Calu3 (cell line): ENCODE measurements around the gene ABHD2. TPM values are rescaled to one million over a fixed set of nuclear protein-coding genes. Genes with fewer than 3 reads are reported as not detected.
"Not testable (repeated sequence)": the region's sequence is repeated elsewhere in the genome, so short reads cannot be mapped to it uniquely, and the experiment has no call there.

Source experiments
- BruUV-seq: library from RNA; stranded (reverse); fragments of 400-500 nt; replicated peaks from 2 replicates; lab custom pipeline; 2021; lab: Mats Ljungman, UMichigan
- CTCF ChIA-PET: fragments of 300-600 bp; sonication (Branson Sonifier 250); formaldehyde crosslinking; loops from one replicate; lab custom pipeline; 2022; ENCODE audit warnings: antibody characterized with exemption; lab: Charles Lee
- DNase-seq: peaks from one replicate; pipeline ENCODE4 v3.0.0; 2022
- H3K27ac Mint-ChIP-seq: one replicate; pipeline ENCODE4 v1.8.0; 2022; ENCODE audit warnings: mixed read lengths; ENCODE audit not compliant: unreplicated experiment
- H3K27me3 Mint-ChIP-seq: one replicate; pipeline ENCODE4 v1.8.0; 2022; ENCODE audit warnings: mixed read lengths; ENCODE audit not compliant: unreplicated experiment
- H3K36me3 Mint-ChIP-seq: one replicate; pipeline ENCODE4 v1.8.0; 2022; ENCODE audit warnings: mild to moderate bottlenecking, moderate library complexity, mixed read lengths; ENCODE audit not compliant: insufficient read depth, unreplicated experiment
- H3K4me1 Mint-ChIP-seq: one replicate; pipeline ENCODE4 v1.8.0; 2022; ENCODE audit warnings: mild to moderate bottlenecking, low read depth, mixed read lengths; ENCODE audit not compliant: unreplicated experiment
- H3K4me3 Mint-ChIP-seq: one replicate; pipeline ENCODE4 v1.8.0; 2022; ENCODE audit warnings: mild to moderate bottlenecking, low read depth, moderate library complexity, mixed read lengths; ENCODE audit not compliant: unreplicated experiment
- H3K9me3 Mint-ChIP-seq: one replicate; pipeline ENCODE4 v1.8.0; 2022; ENCODE audit warnings: low read depth, mixed read lengths; ENCODE audit not compliant: unreplicated experiment
- CTCF ChIP-seq: fragments of 200-600 bp; IDR thresholded peaks from one replicate; pipeline ENCODE4 v1.8.0; 2022; ENCODE audit warnings: antibody characterized with exemption; ENCODE audit not compliant: unreplicated experiment
- intact Hi-C: fragments of 100-400 bp; cut with micrococcal nuclease; formaldehyde crosslinking; loops from one replicate; pipeline ENCODE4 v1.10.0; 2022; ENCODE audit not compliant: unreplicated experiment
- total RNA-seq: library from RNA; stranded (reverse); gene quantifications from 2 replicates; pipeline ENCODE4 v1.2.3, GENCODE V29; 2022

ABHD2 gene
- total RNA-seq, 1 experiment from 2014 or later, result 353 TPM

DNA sequence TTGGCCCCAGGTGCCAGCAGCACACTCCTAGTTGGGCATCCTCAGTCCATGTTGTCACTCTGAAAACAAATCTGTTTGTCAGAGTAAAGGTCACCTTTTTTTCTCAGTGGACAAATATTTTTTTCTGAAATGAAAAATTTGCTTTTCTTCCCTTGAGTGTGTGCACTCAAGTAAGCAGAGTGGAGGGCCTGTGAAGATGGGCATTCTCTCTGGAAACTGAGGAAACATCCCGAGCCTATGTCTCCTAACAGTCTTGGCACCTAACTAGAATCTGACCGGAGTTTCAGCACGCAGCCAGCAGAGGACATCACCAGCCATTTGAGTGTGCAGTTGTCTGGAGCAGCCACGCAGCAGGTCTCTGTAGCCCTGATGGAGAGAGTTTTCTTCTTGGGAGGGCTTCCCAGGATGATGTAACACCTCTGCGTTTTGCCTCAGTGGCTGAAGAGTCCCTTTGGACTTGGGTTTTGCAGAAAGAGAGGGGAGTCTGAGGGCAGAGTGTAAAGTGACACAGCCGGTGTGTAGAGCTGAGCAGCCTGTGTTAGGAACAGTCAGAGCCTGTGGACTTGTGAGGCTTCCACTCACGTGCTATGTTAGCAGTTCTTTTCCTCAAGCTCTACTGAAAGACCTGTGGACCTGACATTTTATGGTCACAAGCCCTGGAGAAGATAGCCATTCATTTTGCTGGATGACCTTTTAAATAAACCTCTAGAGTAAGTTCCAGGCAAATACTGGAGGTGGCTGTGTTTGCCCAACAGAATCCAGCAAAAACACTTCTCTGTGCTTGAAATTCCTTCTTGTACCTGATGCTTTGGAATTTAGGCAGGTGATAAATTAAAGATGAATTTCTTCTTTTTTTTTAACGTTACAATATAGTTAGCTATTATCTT lies 51.6 kb downstream of the ABHD2 start:
- intact Hi-C loops, result no loop called here
- H3K36me3 Mint-ChIP-seq, result peaks cover 42% of the 10 kb centered on the region
- CTCF ChIA-PET, result interaction anchor here (0.6 kb wide), 1 partner anchor 67 kb away, joined by 6 read pairs; no protein-coding TSS in a partner anchor
- no peaks in the 10 kb centered on the region for H3K27me3 Mint-ChIP-seq
- TF ChIP-seq CTCF, result no peak
- no peak overlapping the region for H3K27ac Mint-ChIP-seq
- no peak for DNase-seq
- H3K4me1 Mint-ChIP-seq, result peaks cover 15% of the 10 kb centered on the region
- BruUV-seq, result no TSS peak
- no peak overlapping the region for H3K4me3 Mint-ChIP-seq
- H3K9me3 Mint-ChIP-seq, result no peaks in the 10 kb centered on the region

DNA sequence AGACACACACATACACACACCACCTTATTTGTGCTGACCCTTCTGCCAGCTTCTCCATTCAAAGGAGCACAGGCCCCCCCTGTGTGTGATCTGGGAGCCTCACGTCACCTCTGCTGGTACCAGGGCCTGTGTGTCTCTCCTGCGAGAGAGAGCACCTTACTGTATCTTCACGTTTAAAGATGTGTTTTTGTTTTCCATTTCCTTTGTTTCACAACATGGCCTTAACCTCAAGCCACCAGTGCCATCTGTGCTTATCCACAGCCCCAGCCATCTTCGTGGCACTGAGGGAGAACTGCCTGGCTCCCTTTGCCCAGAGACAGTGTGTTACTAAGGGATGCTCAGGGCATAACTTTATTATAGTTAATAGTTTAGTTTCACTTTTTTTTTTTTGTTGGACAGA lies 52.3 kb downstream of the ABHD2 start:
- intact Hi-C loops, result no loop called here
- BruUV-seq, result no TSS peak
- H3K9me3 Mint-ChIP-seq, result no peaks in the 10 kb centered on the region
- H3K36me3 Mint-ChIP-seq, result peaks cover 44% of the 10 kb centered on the region
- no peak overlapping the region for H3K4me3 Mint-ChIP-seq
- H3K4me1 Mint-ChIP-seq, result peaks cover 15% of the 10 kb centered on the region
- H3K27me3 Mint-ChIP-seq, result no peaks in the 10 kb centered on the region
- CTCF ChIA-PET, result interaction anchor here (0.6 kb wide), 1 partner anchor 66 kb away, joined by 6 read pairs; no protein-coding TSS in a partner anchor
- DNase-seq, result no peak
- no peak for TF ChIP-seq CTCF
- no peak overlapping the region for H3K27ac Mint-ChIP-seq

DNA sequence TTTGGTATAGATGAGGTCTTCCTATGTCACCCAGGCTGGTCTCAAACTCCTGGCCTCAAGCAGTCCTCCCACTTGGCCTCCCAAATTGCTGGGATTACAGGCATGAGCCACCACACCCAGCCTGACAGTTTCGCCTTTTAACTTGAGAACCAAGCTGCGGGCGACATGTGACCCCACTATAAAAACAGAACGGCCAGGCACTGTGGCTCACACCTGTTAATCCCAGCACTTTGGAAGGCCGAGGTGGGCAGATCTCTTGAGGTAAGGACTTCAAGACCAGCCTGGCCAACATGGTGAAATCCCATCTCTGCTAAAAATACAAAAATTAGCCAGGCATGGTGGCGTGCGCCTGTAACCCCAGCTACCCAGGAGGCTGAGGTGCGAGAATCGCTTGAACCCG lies 52.9 kb downstream of the ABHD2 start:
- BruUV-seq, H3K9me3 Mint-ChIP-seq, H3K27ac Mint-ChIP-seq, DNase-seq, CTCF ChIA-PET, H3K27me3 Mint-ChIP-seq, intact Hi-C loops, H3K4me3 Mint-ChIP-seq: not testable (repeated sequence)
- peaks cover 15% of the 10 kb centered on the region for H3K4me1 Mint-ChIP-seq
- peaks cover 49% of the 10 kb centered on the region for H3K36me3 Mint-ChIP-seq

GRCh38 chr15:89141885-89142284 lies 53.6 kb downstream of the ABHD2 start:
- Mint-ChIP-seq H3K27ac (no peak overlapping the region), H3K4me3 (no peak overlapping the region), H3K4me1 (peaks cover 15% of the 10 kb centered on the region), H3K9me3 (no peaks in the 10 kb centered on the region), H3K36me3 (peaks cover 45% of the 10 kb centered on the region), H3K27me3 (no peaks in the 10 kb centered on the region)
- no TSS peak for BruUV-seq
- CTCF ChIA-PET, result no interaction called here
- no peak for DNase-seq
- TF ChIP-seq CTCF, result no peak
- intact Hi-C loops, result no loop called here

DNA sequence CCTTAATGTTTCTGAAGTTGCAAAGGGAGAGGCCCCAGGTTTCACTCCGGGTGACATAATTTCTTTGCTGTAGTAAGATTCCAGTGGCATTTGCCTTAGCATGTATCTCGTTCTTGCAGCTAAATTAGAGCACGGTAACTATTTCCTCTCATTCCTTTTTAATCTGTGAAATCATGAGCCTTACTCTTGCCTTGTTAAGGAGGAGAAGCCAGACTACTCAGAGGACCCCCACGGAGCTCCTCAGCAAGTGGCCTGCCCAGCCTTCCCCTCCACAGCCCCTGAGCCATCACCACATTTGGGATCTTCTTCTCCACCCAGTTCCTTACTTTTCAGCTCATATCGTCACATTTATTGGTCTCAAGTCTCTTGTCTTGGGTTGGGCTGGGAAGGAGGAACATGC lies 54.2 kb downstream of the ABHD2 start:
- intact Hi-C loops, result no loop called here
- no peak overlapping the region for H3K27ac Mint-ChIP-seq

More for the DNA sequence above, 54.2 kb downstream of the ABHD2 start:
- BruUV-seq, result no TSS peak
- CTCF ChIA-PET, result no interaction called here
- H3K4me1 Mint-ChIP-seq, result peaks cover 15% of the 10 kb centered on the region
- TF ChIP-seq CTCF, result no peak
- H3K4me3 Mint-ChIP-seq, result no peak overlapping the region
- no peak for DNase-seq
- no peaks in the 10 kb centered on the region for H3K9me3 Mint-ChIP-seq
- H3K27me3 Mint-ChIP-seq, result no peaks in the 10 kb centered on the region
- H3K36me3 Mint-ChIP-seq, result peaks cover 42% of the 10 kb centered on the region
